HG03060 (cell line): ENCODE results near the gene TNRC18.

Experiments
- ATAC-seq: cut with Tn5 transposase; IDR thresholded peaks from one replicate; pipeline ENCODE4 v1.9.1; 2021; ENCODE audit warnings: low read depth, moderate number of reproducible peaks; ENCODE audit not compliant: unreplicated experiment

TNRC18 gene

GRCh38 chr7:5429253-5429856 lies 5.7 kb upstream of the TNRC18 start:
- ATAC-seq: no peak

- no peak for ATAC-seq
These were observed 5.0 kb upstream of the TNRC18 start for GRCh38 chr7:5428478-5429252.

DNA sequence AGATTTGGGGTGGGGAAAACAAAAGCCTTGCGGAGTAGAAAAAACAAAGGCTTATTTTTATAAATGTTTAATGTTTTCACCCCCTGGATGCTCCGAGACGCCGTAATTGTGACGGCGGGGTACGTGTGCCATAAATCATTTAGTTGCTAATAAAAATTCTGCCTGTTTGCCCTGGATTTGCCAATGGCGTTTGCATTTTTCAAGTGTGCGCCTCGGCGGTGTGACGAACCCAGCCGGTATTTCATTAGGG lies 2.5 kb upstream of the TNRC18 start:
- ATAC-seq: no peak

DNA sequence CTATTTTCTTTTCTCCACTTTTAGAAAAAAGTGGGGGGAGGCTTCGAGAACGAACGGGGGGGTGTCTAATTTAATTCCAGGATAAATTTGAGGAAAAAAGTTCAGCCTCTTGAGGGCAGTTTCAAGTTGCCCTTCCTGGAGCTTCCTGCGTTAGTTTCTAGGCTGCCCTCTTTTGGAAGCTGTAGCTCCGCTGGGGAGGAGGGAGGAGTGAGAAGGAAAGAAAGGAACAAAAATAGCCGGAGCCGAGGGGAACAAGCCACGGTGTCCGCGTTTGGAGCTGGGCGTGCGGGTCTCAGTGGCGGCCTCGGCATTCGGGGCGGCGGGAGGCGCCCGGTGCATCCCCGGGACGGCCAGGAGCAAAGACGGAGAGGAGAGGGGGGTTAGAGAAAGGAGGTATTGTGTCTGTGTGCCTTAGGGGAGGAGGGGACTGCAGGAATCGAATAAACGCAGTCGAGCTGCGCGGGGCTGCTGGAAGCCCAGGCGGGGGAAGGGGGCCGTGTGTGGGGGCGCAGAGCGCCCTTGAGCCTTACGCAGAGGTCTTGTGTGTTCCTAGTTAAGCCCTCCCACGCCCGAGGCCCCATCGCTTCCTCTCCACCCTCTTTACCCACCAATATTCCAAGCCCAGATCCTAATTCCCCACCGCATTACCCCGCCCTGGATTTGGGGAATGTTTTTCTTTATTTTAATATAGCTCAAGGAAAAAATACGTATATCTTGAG lies 2.0 kb upstream of the TNRC18 start:
- no peak for ATAC-seq

GRCh38 chr7:5424749-5425506 lies 1.3 kb upstream of the TNRC18 start:
- no peak for ATAC-seq

GRCh38 chr7:5423976-5424748 lies 528 bp upstream of the TNRC18 start:
- no peak for ATAC-seq

DNA sequence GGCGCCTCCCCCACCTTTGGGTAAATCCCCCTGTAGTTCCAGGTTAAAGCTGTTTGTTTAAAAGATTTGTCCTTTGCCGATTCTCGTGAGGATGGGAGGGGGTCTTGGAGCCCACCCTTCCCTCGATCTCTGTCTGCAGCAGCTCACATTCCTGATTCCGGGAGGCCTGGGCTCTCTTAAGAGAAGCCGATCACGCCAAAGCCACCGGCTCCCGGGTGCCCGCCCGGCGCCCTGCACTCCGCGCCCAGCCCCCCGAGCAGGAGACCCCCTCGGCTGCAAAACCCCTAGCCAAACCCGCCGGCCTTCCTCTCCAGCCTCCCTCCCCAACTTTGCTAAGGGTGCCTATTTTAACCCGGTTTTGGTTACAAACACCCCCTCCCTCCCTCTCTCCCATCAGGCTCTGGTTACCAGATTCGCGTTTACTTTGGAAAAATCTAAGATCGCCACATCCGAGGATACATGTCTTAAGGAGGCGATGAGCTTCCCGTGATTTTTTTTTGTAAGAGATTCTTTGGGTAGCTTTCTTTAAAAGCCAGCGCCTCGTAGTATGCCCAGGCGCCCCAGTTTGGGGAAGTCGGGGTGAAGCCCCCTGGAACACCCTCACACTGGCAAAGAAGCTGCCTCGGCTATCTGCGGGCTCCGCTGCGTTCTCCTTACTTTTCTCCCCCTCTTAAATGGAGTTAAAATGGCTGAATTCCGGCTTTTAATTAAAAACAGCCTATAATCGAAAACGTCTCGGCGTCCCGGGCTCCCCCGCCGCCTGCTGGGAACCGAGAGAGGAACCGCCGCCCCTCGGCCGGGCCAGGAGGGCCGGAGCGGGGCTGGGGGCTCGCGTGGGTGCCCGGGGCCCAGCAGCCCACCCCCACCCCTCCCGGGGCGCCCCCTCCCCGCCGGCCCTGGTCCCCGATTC lies 983 bp downstream of the TNRC18 start:
- no peak for ATAC-seq

DNA sequence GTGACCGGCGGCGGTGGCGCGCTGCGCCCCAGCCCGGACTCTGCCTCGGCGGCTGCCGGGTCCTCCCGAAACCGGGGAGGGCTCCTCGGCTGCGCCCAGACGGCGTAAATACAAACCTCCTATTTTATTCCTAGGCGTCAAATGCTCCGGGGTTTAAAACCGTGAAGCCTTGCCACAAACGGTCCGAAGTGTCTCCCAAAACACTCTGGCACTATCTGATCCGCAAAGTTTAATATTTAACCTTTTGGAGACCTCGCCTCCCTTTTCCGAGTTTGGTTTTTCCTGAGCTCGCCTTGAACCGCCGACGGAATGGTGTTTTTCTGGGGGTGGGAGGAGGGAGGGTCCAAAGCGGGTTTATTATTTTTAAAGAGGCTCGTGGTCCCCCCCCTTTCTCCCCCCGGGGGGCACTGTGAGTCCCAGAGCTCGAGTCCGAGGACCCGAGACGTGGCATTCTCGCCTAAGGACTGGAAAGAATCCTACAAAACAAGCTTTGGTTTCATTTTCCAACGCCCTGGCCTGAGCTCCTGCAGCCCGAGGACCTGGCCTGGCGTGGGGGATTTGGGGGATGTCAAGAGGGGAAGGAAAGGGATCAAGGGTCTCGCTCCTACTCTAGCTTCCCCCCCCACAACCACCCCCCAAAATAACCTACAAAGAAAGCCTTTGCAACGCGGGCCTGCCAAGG lies 1.8 kb downstream of the TNRC18 start:
- no peak for ATAC-seq

DNA sequence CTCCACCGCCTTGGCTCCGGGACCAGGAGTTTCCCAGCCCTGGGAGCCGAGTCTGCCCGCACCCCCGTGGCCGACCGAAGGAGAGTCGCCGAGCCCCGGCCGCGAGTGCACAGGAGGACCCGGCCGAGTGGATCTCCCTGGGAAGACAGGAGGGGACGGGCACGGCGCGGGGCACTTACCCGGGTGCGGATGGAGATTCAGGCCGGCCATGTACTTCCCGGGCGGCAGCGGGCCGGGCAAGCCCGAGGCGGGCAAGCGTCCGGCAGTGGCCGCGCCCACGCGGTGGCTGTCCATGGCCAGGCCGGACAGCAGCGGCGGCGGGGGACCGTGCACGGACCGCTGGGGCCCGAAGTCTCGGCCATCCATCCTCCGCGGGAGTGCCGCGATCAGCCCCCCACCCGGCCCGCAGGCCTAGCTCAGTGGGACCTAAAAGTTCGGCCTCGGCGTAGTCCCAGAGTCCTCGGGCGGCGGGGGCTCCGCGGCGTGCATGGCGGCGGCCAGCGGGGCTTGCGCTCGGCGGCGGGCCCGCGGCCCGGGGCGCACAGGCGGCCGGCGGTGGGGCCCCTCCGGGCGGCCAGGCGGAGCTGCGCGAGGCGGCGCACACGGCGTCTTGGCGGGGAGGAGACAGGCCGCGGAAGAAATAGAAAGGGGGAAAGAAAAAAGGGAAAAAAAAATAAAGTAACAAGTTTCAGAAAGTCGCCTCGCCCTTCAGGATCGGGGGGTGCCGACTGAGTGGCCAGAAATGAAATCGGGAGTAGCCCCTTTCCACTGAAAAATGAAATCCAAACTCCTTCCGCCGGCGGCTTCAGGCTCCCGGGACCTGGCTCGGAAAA lies 2.5 kb downstream of the TNRC18 start:
- ATAC-seq: no peak

DNA sequence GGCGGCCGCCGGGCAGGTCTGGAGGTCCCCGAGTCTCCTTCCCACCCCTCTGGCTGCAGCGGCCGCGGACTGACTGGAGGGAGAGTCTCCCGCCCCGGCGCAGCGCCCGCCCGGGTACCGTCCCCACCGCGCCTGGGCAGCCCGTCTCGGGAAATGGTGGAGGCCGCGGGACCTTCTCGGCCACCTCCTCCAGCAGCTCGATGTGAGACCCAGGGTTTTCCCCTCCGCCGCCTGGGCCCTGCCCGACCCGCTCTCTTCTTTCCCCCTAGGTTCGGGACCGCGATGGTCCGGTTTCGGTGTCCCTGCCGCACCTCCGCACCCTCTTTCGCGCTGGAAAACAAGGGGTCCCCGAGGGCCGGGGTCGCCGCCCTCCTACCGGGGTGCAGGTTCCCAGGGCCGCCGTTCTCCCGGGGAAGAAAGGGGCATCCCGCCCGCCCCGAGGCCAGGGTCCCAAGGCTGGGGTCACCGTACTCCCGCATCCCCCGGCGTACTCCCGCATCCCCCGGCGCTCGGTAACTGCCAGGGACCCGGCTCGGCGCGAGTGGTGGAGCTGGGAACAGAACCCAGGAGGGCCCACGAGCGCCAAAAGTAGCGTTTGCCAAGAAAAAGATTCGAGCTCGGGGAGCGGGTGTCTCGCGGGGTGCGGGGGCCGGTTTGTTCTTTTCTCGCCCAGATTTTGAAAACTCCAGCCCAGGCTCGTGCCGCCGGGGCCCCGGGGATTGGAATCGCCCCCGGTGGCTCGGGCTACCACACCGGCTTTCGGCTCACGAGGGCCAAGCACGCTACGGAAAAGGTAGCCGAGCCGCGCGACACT lies 3.4 kb downstream of the TNRC18 start:
- no peak for ATAC-seq

GRCh38 chr7:5419539-5420066 lies 4.0 kb downstream of the TNRC18 start:
- ATAC-seq: no peak

- ATAC-seq: no peak
These were observed 5.4 kb downstream of the TNRC18 start for GRCh38 chr7:5418285-5418582.

DNA sequence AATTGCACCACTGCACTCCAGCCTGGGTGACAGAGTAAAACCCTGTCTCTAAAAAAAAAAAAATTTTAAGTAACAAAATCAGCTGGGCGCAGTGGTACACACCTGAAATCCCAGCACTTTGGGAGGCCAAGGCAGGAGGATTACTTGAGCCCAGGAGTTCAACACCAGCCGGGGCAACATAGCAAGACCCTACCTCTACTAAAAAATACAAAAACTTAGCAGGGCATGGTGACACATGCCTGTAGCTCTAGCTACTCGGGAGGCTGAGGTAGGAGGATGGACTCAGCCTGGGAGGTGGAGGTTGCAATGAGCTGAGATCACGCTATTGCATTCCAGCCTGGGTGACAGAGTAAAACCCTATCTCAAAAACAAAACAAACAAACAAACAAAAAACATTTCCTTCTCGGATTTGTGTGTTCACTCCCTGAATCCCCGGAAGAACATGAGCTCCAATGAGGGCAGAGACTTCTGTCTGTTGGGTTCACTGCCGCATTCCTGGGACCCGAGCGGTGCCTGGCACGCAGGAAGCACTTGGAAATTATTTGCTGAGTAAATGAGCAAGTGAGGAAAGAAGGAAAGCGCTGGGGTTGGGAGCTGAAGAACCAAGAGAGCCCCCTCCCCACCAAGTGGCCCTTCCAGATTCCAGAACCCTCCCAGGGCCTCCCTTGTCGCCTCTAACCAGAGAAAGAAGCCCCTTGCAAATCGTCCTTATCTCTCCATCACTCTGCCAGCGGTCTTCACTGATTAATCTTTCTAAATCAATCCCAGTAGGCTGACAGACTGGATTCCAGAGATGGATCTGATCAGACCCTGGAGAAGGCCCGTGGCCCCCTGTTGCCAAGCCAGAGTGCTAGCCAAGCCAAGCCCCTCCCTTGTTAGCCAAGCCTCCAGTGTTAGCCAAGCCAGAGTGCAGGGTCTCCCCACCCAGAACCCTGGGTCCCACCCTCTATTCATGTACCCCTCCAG lies 6.2 kb downstream of the TNRC18 start:
- no peak for ATAC-seq

GRCh38 chr7:5414916-5415315 lies 8.7 kb downstream of the TNRC18 start:
- ATAC-seq: no peak

DNA sequence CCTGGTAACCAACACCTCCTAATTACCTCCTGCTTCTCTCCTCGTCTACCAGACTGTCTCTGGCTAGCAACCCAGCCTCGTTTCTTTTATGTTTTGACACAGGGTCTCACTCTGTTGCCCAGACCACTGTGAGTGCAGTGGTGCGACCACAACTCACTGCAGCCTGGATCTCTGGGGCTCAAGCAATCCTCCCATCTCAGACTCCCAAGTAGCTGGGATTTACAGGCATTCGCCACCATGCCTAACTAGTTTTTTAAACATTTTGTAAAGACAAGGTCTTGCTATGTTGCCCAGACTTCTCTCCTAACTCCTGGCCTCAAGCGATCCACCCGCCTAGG lies 10.2 kb downstream of the TNRC18 start:
- no peak for ATAC-seq

DNA sequence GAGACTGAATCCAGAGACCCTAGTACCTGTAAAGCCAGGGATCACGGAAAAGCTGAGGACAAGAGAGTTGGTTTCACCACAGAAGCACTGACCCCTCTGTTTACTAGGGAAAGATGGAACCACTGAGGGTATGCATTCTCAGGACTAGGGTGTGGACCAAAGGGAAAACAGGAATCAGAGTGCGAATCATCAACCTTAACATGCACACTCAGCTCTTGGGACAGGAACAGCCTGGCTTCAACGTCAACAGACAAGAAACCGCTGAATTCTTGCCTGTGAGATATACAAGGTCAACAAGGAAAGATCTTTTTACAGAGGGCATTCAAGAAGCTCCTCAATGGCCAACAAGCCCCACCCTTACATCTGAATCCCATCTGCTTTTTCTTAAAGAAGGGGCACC lies 14.9 kb downstream of the TNRC18 start:
- ATAC-seq: no peak
